NCI-H748 treated with DMSO at 0.1 percent for 48 hours (cell line): ENCODE data around the gene ZNF800.

ENCODE experiments used
- DNase-seq: peaks from one replicate; lab custom pipeline; 2025; lab: John Stamatoyannopoulos, UW

The ZNF800 gene

DNA sequence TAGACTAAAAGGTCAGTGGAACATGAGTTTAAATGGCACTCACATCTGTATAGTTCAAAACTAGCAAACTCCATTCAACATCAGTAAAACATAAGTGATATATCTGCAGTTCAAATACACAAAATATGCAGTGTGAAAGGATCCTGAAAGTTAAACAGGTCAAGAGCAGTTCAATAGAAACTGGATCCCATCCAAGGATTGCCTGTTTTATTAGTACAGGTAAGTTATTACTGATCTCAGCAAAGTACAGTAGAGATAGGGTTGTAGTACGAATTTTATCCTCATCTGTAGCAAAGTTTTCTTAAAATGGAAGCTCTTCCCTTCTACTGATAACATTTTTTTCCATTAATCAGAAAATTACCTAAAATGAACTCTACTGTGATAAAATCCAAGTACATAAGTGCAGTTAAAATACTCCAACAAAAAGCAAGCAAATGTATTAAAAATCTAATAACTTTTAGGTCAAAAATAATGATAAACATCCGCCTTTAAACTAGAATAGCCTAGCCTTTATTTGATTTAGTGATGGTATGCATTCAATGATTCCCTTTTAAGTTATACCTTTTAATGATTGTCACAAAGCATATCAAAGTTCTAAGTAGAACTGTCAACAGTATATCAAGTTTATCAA lies 2.2 kb downstream of the ZNF800 start:
- DNase-seq: no peak

DNA sequence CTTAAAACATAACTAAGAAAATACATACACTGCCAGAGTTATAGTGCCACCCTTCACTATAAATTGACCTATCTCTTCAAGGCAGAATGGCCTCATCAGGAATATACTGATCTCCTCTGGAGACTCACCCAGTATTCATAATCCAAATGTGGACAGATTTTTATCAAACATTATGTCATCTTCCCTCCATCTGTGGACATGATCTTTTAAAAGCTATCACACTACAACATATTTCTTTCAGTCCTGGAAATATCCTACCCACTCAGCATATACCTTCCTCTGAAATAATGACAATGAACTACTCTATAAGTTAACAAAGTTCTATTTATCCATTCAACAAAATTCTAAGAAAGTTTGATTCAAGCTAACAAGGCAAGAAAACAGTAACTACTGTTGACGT lies 3.2 kb downstream of the ZNF800 start:
- no peak for DNase-seq

GRCh38 chr7:127387974-127388373 lies 4.5 kb downstream of the ZNF800 start:
- DNase-seq: no peak

DNA sequence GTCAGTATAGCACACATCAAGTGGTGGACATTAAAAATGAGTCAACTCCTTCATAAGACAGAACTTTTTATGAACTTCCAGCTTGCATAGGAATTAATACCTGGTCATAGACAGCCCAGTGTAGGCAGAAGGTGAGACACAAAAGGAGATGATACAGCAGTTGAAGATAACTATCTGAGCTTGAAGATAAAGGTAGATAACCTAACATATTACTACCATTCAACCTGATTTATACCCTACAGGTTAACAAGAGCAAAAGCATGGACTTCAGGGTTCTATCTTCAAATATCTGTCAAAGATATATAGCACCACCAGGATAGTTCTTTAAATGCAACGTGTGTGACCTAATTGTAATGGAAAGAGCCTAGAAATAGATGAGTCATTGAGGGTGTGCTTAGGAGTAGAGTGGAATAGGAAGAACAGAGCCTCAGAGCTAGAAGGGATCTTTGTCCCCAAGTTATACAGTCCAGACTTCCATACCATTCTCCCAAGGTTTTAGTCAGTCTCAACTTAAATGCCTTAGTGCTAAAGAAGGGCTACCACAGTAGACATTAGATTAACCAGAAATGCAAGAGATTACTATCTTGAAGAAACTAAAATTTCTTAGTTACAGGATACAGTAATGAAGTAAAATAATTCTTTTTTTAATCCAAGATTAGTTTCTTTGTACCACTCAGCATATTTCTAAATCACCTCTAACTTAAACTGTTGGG lies 9.2 kb downstream of the ZNF800 start:
- DNase-seq: no peak

- DNase-seq: no peak
Observed at GRCh38 chr7:127382301-127383085, 10.0 kb downstream of the ZNF800 start.

DNA sequence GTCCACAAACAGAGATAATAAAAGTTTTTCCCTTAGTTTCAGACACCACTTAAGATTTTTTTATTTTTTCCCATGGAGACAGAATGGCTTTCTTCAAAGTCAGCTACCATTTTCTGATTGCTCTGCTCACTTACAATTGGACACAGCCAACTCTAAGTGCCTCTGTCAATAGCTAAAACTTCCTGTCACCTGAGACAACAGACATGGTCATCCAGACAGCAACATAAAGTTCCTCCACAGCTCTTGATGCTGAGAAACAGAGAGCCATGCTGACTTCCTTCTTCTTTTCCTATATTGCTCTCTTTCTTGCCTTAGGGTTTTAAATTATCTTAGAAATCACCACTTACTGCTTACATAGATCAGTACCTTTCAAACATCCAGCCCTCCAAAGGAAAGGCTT lies 12.0 kb downstream of the ZNF800 start:
- DNase-seq: no peak

GRCh38 chr7:127379642-127380041 lies 12.9 kb downstream of the ZNF800 start:
- DNase-seq: no peak

- DNase-seq: no peak
Observed at GRCh38 chr7:127378537-127378936, 14.0 kb downstream of the ZNF800 start.

GRCh38 chr7:127377425-127377824 lies 15.1 kb downstream of the ZNF800 start:
- DNase-seq: no peak

DNA sequence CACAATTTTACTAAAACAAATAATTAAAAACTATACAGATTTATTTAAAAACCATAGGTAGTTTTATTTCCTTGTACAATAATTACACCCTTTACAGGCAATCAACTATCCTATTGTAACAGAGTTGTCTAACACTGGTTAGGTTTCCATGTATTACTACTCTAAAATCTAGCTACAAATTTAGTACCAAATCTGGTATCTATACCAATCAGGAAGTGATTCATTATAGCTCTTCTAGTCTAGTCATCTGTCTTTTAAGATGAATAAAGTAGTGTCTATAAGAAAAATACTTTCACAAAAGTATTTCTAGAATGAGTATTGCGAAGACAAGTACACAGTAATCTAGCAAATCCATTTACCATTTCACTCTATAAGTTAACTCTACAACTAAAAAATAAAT lies 16.9 kb downstream of the ZNF800 start:
- DNase-seq: no peak

DNA sequence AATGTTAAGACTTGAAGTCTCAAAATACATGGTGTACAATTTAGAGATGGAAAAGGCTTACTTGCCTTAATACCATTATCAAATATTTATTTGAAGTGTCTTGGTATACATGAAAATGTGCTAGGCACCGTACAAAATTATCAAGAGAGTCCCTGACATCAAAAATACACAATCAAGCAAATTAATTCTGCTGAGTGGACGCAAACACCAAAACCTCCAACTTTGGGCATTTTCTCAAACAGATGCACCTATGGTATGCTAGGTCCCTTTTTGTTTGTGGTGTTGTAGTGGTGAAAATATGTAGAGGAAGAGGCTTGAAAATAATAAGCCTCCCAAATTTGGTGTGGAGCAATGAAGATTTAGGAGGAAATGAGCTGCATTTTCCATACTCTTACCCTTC lies 24.8 kb downstream of the ZNF800 start:
- DNase-seq: no peak

DNA sequence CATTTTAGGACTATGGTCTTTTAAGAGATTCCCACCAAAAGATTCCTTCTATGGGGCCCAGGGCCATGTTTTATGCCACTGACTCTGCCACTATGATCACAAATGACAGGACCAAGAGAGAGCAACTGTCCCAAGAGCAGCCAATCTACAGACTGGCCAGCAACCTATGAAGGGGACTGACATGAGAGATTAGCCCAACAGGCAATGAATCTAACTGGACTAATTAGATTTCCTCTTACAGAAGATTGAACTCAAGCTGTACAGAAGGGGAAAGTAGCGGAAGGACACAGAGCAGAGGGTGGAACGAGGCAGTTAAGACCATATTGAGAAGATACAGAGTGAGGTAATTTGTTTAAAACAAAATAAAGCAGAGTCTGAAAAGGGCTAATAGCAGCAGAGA lies 25.8 kb downstream of the ZNF800 start:
- no peak for DNase-seq

- no peak for DNase-seq
Observed at GRCh38 chr7:127365957-127366315, 26.6 kb downstream of the ZNF800 start.

DNA sequence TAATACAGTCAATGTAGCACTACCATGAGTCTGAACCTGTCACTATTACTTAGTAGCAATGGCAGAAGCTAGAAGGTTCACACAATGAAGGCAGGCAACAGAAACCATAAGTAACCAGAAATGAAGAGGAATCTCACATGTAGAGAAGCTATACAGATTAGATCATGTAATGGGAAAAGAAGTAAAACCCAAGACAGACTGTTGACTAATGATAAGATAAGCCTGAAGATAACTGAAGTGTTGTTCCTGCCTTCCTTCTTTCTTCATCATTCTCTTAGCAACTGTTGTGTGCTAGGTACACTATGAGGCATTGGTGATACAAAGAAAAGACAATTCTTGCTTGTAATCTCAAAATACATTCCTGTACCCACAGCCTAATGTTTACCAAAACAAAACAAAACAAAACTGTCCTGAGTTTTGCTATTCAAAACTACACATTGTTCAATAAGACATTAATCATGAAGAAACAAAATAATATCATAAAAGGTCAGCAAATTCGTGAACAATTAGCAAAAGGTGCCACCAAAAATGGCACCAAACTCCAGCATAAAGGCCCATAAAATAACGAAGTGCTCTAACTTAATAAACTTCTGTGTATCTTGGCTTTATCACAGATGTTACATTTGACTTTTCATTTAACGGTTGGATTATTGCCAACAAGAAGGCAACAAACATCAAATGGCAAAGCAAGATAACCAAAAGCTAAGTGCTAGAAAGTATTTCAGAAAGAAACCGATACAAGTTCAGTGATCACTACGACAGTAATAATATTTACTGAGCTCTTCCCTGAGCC lies 27.1 kb downstream of the ZNF800 start:
- no peak for DNase-seq

GRCh38 chr7:127362364-127363027 lies 30.0 kb downstream of the ZNF800 start:
- DNase-seq: no peak

DNA sequence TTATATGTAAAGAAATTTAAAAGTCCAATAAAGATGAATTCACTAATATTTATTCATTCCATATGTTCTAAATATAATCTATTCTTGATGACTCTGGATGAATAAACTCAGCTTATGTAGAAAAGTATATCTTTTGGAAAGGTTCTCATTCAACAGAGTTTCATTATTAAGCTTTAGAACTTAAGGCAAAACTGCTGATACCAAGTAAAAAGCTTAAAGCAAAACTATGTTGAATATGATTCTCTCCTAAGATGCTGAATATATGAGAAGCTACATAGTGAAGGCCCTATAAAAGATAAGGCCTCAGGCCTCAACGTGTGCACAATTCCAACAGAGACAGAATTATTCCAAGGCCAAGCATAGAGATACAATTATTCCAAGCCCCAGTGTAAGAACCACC lies 30.8 kb downstream of the ZNF800 start:
- DNase-seq: no peak

- no peak for DNase-seq
Observed at GRCh38 chr7:127359011-127359410, 33.5 kb downstream of the ZNF800 start.

GRCh38 chr7:127353897-127354296 lies 38.6 kb downstream of the ZNF800 start:
- no peak for DNase-seq

- DNase-seq: no peak
Observed at GRCh38 chr7:127350586-127350985, 41.9 kb downstream of the ZNF800 start.

DNA sequence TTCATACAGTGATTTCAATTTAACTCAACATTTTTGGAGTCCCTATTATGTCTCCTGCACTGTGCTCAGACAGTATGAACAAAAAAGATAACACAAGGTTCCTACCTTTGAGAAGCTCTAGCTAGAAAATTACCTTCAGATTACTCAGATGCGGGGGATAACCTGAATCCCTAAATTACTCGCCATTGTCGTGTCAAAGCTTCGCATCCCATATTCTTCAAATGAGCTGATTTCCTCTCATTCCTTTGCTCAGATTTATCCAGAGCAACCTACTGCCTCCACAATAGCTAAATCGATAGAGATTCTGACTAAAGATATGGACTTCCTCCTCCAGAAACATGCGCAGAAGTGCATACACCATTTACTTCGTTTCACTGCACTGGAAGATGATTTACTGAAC lies 42.6 kb downstream of the ZNF800 start:
- no peak for DNase-seq

DNA sequence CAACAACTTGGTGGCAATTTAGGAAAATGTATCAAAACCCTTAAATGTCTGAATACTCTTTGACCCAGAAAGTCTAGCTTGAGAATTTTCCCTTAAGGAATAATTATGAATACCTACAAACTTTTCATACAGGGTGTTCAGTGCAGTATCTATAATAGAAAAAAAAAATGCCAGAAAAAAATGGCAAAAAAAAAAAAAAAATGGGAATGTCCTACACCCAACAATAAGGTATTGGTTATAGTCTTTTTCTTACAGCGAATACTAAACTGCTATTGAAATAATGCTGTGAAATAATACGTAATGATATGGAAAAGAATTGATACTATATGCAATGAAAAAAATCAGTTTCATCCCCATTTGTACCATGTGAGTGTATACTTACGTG lies 44.3 kb downstream of the ZNF800 start:
- no peak for DNase-seq
